HT1080 (cell line): ENCODE results near the gene ZFP42. TPM values are rescaled to one million over a fixed set of nuclear protein-coding genes. Genes with fewer than 3 reads are reported as not detected.
"Not testable (repeated sequence)": the region's sequence is repeated elsewhere in the genome, so short reads cannot be mapped to it uniquely, and the experiment has no call there.

ENCODE experiments used
- DNase-seq: peaks from one replicate; pipeline ENCODE4 v3.0.0-alpha.2; 2015; ENCODE audit warnings: low read depth
- polyA plus RNA-seq, 2 experiments: library from polyadenylated mRNA; depleted of rRNA; stranded (reverse); fragments of >200 nt; gene quantifications; 2 replicates each; pipeline ENCODE4 v1.2.3, GENCODE V29; 2015
- total RNA-seq: library from RNA; depleted of rRNA; stranded (reverse); fragments of >200 nt; shearing (Covaris generic); gene quantifications from 2 replicates; pipeline ENCODE4 v1.2.3, GENCODE V29; 2014; rRNA removed

ZFP42 gene
- total RNA-seq: not detected in 2 replicates
- polyA plus RNA-seq (2015; cell fraction: cytosol; rRNA removed): not detected in 2 replicates
- not detected in 2 replicates for polyA plus RNA-seq (2015; cell fraction: nucleus; rRNA removed)

- no peak for DNase-seq
These were observed at the start of gene ZFP42 for GRCh38 chr4:187995322-187996207. Gene ZFP42, plus strand, starts transcription at chr4:187995771. Its CDS starts 7,037 bp downstream, at chr4:188002808.

GRCh38 chr4:187961171-187961570 is 34.4 kb upstream of the ZFP42 start:
- DNase-seq: no peak

DNA sequence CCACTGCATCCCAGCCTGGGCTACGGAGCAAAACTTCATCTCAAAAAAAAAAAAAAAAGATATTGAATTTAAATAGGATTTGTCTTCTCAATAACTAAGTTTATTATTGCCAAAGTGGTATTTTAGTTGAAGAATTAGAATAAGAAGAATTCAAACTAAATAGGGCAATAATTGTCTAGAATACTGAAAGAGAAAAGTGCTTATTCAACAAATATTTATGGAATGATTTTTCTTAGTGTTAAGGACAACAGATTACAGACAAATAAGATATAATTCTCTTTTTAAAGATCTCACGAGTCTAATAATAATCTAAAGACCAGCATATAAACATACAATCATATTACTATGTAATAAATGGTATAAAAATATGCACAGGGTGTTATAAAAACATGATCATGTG is 33.6 kb upstream of the ZFP42 start:
- no peak for DNase-seq

- no peak for DNase-seq
These were observed 32.6 kb upstream of the ZFP42 start for GRCh38 chr4:187962926-187963325.

DNA sequence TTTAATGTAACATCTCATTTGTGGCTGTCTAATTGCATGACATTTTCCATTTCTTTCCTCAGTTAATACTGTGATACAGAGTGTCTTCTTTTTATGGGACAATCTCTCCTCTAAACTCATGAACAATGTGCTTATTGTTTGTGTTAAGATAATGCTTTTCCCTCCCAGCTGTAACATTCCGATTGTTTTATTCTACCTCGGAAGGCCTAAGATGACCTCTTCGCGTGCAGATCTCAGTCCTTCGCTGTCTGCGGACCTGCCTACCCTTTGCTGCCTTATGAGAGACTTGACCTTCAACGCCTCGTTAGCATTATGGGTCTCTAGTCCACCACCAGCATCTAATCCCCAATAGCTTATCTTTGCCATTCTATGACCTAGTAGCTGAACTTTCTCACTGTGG is 29.8 kb upstream of the ZFP42 start:
- DNase-seq: no peak

DNA sequence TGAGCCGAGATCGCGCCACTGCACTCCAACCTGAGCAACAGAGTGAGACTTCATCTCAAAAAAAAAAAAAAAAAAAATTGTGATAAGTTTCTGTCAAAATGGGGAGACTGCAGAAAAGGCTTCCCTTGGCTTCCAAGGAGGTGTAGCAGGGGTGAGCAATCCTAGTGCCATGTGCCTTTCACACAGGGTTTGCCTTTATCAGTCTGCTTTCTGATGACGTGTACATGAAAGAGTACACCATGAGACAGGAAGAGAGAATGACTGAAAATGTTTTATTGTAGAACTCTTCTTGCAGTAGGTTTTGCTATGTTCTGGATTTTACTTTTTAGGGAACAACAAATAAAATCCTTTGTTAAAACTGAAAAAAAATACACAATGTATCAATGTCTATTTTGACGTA is 23.4 kb upstream of the ZFP42 start:
- DNase-seq: peak; percentile 22

GRCh38 chr4:187983746-187984145 is 11.8 kb upstream of the ZFP42 start:
- DNase-seq: no peak

GRCh38 chr4:187992971-187993370 is 2.6 kb upstream of the ZFP42 start:
- no peak for DNase-seq

DNA sequence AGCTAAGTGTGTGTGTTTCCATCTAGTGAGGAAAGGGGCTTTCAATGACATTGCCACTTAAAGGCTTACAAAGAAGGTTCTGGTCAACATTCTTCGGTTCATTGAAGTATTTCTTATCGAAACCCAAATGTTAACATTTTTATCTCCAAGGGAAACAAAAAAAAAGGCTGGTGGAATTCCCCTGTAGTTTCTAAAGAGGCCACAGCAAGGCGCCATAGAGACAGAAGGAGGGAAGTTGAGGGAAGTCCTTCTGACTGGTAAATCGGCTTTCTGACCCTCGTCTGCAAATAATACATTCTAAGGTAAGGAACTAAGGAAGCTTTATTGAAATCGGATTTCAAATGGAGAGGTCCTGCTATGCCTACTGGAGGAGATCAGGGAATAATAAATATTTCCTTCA is 1.7 kb upstream of the ZFP42 start:
- DNase-seq: no peak

DNA sequence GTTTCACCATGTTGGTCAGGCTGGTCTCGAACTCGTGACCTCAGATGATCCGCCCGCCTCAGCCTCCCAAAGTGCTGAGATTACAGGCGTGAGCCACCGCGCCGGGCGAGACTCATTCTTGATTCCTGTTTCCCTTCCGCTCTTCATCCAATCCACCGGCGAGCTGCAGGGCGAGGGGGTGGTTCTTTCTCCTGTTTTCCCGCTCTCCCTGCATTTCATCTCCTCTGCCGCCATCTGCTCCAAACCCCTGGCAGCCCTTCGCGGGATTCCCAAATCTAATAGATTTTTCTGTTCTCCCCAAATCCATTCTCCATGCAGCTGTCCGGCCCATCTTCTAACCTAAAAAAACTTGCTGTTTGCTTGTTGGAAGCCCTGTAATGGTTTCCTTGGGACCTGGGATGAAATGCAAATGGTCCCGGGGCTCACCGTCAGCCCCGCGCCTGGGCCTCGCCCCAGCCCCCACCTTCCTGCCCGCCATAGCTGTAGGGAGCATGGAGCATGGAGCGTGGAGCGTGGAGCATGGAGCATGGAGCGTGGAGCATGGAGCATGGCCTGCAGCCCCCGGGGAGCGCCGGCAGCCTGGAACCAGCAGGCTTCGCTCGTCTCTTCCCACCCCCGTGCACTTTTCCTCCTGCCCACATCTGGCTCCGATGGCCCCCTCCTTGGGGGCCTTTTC is 1.1 kb downstream of the ZFP42 start:
- DNase-seq: no peak

GRCh38 chr4:187997991-187998390 is 2.4 kb downstream of the ZFP42 start:
- DNase-seq: not testable (repeated sequence)

- no peak for DNase-seq
These were observed 3.9 kb downstream of the ZFP42 start for GRCh38 chr4:187999406-187999932.

DNA sequence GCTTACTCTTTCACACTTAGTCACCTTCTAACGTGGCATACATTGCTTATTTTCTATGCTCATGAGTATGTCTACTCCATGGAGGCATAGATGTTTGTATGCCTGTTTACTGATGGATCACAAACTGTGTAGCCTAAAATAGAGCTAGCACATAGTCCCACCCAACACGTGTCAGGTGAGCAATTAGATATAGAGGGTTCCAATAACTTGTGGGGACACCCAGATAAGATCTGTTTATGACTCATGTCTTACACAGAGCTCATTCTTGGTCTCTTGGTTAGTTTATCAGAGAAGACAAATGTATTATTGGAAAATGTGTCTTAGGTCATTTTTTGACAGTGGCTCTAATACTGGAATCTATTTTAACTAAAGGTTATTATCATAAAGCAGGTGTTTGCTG is 6.8 kb downstream of the ZFP42 start:
- peak; percentile 18 for DNase-seq

- no peak for DNase-seq
These were observed 7.2 kb downstream of the ZFP42 start for GRCh38 chr4:188002751-188003150.

- no peak for DNase-seq
These were observed 10.0 kb downstream of the ZFP42 start for GRCh38 chr4:188005561-188005960.

DNA sequence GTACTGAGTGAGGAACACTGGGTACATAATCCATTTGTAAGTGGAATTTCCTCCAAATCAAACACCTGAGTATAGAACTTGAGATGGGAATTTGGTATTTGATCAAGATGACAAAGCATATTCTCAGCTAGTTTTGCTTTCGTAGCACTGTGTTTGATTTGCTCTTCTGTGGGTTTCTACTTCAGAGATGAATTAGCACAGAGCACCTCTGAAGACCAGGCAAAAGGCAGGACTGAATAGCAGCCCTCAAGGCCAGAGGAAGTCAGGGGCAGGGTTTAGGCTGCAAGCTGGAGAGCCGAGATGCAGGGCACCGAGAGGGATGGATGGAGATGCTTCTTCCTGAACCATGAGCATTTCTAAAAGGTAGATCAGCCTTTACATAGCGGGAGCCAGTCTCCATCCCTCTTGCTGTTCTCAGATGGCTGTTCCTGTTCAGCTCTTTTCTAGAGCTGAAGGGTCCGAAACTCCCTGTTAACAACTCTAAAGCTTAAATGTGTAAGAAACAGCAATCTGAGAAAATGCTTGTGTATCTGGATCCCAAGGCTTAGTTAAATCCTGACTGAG is 10.8 kb downstream of the ZFP42 start:
- DNase-seq: no peak

DNA sequence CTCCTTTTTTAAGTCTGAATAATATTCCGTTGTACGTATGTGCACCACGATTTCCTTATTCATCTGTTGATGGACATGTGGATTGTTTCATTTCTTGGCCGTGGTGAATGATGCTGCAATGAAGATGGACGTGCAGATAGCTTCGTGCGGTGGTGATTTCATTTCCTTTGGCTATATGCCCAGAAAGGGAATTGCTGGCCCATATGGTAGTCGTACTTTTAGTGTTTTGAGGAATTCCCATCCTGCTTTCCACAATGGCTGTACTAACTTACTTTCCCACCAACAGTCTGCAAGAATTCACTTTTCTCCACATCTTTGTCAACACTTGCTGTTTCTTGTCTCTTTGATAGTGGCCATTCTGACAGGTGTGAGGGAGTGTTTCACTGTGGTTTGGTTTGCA is 12.8 kb downstream of the ZFP42 start:
- peak; percentile 83 for DNase-seq

DNA sequence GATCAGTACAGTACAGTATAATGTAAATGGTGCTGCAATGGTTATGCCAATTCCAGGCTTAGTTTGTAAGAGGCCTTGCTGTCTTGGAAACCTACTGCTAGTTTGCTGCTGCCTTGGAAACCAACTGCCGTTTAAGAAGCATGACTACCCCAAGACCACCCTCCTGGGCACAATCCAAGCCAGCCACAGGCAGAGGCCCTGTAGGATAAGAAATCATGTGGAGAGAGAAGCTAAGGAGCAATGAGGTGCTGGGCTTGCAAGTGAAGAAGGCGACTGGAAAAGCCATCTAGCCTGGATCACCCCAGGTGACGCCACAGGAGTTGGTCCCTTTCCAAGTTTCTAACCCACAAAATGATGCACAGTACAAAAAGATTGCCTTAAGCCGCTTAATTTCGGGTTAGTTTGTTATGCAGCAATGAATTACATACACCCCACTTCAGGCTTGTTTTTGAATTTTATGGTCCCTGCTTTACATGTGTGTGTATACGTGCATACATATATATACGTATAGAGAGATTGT is 16.9 kb downstream of the ZFP42 start:
- no peak for DNase-seq

DNA sequence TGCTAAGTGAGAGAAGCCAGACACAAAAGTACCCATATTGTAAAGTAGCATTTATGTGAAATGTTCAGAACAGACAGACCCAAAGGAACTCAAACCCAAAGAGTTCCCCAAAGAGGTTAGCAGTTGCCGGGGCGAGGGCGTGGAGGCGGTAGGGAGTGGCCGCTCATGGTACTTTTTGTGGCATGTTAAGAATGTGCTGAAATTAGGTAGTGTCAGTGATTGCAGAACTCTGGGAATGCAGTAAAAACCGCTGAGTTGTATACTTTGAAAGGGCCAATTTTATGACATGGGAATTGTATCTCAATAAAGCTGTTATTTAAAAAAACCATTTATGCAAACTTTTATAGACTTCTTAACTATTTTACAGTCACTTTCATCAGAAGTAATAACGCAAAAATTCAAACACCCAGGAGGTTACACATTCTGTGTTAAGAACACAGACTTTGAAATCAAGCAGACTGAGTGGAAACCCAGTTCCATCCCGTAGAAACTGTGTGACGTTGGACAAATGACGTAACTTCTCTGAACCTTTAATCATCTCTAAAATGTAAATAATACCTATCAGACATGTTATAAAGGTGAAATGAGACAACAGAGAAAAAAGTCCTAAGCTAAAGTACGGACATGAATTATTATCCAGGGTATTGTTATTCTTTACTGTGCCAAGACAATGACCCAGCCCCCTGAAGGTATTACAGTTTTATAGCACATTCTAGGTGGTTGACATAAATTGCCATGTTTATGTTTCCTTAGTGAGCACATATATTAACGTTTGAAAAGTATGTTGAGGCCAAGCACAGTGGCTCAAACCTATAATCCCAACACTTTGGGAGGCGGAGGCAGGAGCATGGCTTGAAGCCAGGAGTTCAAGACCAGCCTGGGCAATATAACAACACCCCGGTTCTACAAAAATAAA is 19.7 kb downstream of the ZFP42 start:
- no peak for DNase-seq

- DNase-seq: no peak
These were observed 21.2 kb downstream of the ZFP42 start for GRCh38 chr4:188016754-188017153.

GRCh38 chr4:188018262-188018661 is 22.7 kb downstream of the ZFP42 start:
- DNase-seq: no peak
